ENCODE data around the gene AKR1B1.
A peak's percentile ranks its signal among the peaks of the same experiment; 100 is the strongest.

AKR1B1 gene

DNA sequence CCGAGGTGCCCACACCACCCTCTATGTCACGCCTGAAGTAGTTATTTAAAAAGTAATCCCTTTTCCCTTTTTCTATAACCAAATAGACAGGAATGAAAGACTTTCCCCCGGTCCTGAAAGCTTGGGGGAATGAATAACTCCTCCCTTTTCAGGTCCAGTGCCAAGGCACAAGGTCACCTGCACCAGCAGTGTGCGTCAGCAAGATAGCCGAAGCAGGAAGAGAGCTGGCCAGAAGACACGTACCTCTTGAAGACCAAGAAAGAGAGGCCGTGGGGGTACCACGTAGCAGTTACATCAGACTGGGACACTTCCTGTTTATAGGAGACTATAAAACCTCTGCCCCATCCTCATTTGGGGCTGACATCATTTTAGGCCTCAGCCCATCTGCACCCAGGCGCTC is 10.7 kb upstream of the AKR1B1 start:
- DNase-seq (ENCODE audit: low read depth in 3 of 3): no peak

DNA sequence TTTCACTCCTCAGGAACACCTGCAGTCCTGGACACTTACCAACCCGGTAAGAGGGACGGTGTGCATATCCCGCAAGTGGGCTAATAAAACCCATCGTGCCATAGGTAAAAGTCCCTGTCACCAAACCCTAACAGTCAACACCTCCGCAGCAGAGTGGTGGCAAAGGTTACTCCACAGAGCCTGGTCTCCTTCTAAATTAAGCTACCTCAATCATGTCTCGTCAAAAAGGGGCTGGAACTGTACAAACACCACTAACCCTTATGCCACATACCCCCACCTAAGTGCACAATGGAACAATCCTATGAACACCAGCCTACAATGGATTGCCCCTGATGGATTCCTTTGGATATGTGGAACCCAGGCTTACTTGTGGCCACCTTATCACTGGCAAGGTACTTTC is 9.6 kb upstream of the AKR1B1 start:
- no peak for DNase-seq (ENCODE audit: low read depth in 3 of 3)

DNA sequence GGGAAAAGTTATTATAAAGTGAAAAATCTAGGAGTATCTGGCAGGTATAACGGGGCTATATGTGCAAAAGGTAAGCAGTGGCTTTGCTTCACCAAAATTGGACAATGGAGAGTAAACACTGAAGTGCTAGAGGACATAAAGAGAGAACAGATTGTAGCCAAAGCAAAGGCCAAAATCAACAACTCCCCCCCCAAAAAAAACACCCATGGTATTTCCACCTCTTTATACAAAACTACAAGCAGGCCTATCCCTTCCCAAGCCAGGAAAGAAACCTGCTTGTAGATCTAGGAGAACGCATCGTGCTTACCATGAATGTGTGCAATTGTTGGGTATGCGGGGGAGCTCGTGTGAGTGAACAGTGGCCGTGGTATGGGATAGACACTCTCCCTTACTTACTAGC is 9.2 kb upstream of the AKR1B1 start:
- DNase-seq (ENCODE audit: low read depth in 3 of 3): no peak

DNA sequence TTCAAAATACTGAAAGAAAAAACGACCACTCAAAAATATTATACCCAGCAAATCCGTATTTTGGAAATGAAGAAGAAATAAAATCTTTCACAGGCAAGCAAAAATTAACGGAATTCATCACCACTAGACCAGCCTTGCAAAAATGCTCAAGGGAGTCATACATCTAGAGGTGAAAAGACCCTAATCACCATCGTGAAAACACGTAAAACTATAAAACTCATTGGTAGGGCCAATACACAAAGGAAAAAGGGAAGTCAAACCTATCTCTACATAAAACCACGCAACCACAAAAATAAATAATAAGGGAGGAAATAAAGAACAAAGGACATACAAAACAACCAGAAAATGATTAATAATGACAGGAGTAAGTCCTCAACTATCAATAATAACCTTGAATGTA is 6.6 kb upstream of the AKR1B1 start:
- no peak for DNase-seq (ENCODE audit: low read depth in 3 of 3)

DNA sequence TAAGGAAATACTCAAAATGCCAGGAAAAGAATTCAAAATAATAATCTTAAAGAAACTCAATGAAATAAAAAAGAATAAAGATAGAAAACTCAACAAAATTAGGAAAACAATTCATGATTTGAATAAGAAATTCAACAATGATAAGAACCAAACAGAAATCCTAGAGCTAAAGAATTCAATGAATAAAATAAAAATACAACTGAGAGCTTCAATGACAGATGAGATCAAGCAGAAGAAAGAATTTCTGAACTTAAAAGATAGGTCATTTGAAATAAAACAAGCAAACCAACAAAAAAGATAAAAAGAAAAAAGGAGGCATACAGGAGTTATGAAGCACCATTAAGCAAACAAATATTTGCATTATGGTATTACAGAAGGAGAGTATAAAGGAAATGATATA is 5.6 kb upstream of the AKR1B1 start:
- no peak for DNase-seq (ENCODE audit: low read depth in 3 of 3)

DNA sequence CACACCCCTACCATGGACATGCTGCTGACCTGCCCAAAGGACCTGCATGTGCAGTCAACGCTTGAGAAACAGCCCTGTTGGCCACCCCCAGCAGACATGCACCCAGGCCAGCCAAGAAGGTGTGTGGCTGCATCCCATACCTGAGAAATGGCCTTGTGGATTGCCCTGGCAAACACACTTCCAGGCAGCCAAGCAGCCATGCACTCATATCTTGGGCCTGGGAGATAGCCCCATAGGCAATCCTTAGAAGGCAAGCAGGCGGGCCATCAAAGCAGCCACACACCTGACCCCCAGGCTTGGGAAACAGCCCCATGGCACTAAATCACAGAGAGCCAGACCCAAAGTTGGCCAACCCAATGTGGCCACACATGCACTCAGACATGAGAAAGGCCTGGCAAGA is 4.9 kb upstream of the AKR1B1 start:
- DNase-seq (ENCODE audit: low read depth in 3 of 3): no peak

DNA sequence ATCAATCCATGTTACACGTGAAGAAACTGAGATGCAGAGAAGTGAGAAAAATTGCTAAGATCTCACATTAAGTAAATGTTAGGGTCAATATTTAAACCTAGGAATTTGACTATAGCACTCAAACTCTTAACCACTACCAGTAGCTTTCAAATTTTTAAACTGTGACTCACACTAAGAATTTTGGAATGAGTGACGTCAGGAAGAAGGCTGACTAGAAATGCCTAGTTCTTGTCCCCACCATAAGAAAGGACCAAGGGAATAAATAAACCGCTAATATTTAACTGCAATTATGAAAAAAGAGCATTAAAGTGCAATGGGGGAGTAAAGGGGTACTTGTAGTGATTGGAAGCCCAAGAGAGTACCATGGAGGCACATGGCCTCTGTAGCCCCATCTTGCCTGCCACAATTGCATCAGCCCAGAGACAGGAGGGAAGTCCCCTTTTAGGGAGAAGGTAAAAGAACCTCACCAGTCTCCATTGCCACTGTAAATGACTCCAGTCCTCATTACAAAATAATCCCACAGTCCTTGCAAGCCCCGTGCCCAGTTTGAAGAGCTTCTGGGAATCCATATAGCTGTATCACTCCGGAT is 3.5 kb upstream of the AKR1B1 start:
- DNase-seq (ENCODE audit: low read depth in 3 of 3): no peak

DNA sequence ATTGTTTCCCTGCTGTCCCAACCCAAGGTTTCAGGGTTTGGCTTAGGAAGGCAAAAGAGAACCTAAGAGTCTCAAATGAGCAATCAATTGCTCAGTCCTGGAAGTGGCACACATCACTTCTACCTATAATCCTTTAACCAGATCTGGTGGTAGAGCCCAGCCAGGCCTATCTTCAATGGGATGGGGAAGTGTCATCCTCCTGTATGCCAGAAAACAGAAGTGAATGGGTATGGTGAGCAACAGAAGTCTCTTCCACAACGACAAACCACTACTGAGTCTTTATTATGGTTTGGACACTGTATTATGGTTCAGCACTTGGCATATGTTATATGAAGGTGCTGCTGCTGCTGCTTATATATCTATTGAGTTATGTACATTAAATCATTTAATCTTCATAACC is 3.0 kb upstream of the AKR1B1 start:
- no peak for DNase-seq (ENCODE audit: low read depth in 3 of 3)

DNA sequence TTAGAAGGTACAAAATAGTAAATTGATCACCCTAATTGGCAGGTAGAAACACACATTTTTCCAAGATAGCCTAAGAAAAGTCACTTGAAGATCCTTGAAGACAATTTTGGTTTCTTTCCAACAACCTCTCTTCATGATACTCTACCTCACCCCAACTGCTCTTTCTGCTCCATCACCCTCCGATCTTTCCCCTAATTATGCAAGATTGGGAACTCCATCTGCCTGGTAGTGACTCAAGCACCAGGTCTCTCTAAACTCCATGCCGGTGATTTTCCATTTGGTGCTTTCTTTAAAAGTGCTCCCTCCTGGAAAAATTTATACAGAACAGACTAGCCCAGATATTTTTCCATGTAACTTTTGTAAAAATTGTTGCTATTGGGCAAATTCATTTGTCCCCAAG is 1.1 kb upstream of the AKR1B1 start:
- DNase-seq (ENCODE audit: low read depth in 3 of 3): no peak

DNA sequence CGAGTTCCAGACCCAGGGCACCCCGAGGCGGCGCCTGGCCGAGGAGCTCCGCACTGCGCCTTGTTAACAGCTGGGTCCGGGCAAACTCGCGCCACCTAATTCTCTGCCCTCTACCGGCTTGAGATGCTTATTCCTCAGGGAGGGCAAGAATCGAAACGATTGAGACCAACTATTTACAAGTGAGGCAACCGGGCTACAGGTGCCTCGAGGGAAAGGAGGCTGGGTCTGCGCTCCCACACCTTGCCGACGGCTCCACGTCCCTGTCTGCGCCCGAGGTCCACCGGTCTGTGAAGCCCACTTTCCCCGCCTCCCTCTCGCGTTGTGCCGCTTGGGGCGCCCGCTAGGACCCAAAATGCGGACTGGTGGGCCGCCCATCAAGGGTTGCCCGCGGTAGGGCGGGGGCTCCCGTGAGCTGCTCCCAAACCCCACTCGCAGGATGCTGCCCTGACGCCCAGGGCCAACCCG is 527 bp downstream of the AKR1B1 start:
- DNase-seq (ENCODE audit: low read depth in 3 of 3): peak; percentile 18 to 37 (median 26)

DNA sequence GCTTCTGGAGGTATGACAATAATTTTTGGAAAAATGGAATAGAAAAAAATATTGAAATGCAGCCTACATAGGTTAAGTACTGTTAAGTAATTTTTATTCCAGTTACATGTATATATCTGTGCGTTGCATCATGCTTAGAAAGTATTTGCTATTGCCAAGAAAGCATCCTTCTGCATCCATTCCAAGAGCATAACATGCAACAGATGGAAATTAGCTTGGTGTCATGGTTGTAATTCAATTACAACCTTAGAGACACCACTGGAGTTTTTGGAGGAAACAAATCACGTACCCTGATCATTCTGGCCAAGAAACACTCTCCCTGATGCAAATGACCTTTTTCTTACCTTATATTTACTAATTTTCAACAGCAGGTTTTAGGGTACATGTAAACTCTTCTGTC is 1.7 kb downstream of the AKR1B1 start:
- DNase-seq (ENCODE audit: low read depth in 3 of 3): no peak

DNA sequence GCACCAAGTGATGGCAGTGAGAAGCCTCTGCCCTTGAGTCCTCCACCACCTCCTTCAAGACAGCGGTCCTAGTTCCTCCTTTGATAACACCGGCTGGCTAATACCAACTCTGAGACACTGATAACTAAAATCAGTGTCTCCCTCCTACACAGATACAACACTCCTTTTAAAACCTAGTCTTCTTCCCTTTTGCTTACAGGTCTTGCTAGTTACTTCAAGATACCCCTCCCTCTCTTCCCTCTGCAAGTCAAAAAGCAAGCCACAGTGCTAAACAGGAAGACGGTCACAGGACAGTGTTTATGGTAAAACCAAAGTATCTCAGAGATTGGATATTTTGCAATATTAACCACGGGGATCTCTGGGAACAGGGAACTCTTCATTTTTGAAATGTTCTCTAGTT is 4.6 kb downstream of the AKR1B1 start:
- no peak for DNase-seq (ENCODE audit: low read depth in 3 of 3)

DNA sequence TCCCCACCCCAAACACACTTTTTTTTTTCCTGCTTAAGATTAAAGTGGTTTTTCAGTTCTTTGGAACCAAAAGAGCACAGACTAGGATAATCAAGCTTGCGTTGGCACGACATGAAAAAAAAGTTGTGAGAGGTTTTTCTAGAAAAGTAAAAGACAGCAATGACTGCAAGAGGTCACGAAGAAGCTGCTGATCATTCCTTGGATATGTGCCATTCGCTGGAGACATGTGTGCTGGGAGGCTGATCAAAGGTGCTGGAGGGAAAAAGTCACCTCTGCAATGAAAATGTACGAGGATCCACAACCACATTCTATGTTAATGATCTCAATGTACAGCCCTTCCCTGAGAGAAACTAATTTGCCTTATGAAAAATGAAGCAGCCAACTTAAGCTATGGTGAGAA is 5.4 kb downstream of the AKR1B1 start:
- no peak for DNase-seq (ENCODE audit: low read depth in 3 of 3)

DNA sequence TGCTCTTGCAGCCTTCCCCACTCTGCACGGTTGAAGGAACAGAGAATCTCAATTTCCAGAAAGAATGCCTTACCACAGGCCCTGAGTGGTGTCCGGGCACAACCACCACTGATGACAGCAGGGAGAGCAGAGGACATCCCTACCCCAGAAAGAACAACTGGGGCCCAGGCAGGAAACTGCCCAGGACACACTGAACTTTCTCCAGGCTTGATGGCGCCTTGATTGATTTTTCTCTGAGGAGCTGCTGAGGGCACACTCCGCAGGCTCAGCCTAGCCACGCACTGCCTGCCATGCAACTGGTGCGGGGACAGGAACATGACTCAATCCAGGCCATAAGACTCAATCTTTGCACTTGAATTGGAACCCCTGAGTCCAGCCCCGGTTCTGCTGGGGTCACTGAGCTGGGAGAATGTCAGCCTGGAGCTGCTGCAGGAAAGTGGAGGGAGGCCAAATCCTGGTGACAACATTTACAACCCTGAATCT is 5.9 kb downstream of the AKR1B1 start:
- DNase-seq (ENCODE audit: low read depth in 3 of 3): no peak

DNA sequence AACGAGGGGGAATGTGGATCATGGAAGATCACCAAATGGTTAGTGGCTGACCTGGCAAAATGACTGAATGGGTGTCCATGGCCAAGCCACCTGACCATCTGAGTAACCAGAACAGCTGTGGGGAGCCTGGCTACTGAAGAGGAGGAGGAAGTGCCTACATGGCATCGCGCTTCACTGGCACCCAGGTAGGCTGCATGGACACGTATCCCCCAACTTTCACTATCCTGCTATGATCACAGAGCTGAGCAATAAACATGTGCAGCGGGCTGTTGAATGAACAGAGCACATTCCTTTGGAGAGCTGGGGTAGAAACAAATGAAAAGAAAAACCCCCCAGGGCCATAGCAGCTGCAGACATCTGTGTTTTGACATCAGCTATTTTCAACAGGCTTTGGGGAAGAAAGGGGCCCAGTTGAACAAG is 6.5 kb downstream of the AKR1B1 start:
- no peak for DNase-seq (ENCODE audit: low read depth in 3 of 3)

DNA sequence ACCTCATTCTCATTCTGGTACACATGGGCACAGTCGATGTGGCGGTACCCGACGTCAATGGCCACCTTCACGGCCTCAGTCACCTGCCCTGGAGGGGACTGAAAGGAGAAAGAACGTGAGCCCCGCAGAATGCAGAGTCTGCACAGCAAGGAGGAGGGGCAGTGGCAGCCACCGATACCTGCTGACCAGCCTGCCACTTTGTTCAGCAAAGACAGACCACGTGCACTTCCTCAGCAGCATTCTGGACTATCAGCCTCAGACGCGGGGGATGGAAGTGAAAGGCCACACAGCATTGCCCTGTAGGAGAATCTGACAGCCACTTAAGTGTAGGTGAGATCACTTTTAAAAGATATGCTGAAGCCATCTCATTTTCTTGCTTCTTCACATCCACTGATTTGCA is 7.2 kb downstream of the AKR1B1 start:
- no peak for DNase-seq (ENCODE audit: low read depth in 3 of 3)

DNA sequence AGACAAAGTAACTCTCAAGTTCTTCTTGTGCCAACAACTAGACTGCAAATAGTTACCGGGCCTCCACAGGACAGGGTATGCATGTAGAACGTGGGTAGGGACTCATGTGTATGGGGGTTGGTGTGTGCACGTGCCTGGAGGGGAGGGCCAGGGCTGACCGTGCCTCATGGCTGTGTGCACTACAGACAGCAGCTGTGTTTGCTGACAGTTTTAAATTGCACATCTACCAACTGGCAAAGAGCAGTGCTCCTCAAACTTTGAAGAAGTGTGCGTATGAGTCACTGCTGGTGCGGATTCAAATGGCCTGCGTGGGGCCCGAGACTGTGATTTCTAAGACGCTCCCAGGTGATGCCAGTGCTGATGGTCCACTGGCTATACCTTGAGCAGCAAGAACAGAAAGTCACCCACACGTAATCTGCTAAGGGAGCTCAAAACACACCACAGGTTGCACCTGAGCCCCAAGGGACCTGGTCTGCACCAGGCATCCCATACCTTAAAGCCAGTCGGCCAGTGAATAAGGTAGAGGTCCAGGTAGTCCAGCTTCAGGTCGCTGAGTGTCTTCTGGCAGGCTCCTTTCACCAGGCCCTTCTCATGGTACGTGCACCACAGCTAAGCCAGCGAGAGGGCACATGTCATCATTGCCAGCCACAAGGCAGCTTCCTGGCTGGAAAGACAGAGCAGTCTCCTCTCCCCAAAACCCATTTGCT is 8.5 kb downstream of the AKR1B1 start:
- no peak for DNase-seq (ENCODE audit: low read depth in 3 of 3)

DNA sequence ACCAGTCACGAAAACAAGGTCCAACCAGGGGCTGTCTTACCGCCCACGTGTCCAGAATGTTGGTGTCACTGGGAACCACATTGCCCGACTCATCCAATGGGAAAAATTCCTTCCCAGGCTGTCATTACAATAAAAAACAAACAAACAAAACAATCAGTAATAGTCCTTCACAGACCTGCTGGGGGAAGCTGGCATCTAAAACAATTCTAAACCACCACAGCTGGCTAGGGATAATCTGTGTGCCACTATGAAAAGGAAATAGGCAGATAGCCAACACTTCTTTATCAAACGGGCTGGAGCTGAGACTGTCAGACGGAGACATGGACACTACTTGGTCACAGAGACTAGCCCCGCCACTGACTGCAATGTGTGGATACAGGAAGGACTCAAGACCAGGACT is 9.2 kb downstream of the AKR1B1 start:
- no peak for DNase-seq (ENCODE audit: low read depth in 3 of 3)

DNA sequence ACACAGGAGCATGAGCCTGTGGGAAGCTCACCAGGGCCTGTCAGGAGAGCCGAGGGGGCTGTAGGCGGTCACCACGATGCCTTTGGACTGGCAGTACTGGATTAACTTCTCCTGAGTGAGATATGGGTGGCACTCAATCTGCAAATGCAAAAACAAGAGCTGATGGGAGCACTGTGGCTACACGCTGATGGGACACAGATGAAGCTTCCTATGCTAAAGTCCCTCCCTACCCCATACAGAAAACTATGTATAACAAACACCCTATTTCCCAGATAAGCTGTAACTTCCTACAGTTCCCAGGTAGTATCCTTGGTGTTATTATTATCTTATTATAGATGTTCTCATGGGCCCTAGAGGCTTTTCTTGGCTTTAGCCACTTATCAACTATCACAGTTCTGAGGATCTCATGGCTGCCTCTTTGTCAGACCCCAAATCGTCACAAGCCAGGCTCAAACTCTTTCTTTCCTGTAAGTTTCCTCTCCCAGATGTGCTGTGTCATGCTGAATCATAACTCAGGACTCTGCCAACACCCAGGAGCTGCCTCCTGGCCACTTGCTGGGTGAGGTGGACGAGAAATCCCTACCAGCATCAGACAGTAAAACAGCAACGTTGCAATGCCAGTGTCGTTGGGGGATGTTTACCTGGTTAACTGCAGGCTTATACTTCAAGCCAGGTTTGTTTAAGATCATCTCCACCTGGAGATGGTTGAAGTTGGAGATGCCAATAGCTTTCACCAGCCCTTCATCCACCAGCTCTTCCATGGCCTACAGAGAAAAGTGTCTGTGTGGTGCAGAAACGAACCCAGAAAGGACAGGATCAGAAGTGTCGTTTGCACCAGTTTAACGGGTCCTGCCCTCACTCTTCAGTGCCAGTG is 10.3 kb downstream of the AKR1B1 start:
- DNase-seq (ENCODE audit: low read depth in 3 of 3): no peak

DNA sequence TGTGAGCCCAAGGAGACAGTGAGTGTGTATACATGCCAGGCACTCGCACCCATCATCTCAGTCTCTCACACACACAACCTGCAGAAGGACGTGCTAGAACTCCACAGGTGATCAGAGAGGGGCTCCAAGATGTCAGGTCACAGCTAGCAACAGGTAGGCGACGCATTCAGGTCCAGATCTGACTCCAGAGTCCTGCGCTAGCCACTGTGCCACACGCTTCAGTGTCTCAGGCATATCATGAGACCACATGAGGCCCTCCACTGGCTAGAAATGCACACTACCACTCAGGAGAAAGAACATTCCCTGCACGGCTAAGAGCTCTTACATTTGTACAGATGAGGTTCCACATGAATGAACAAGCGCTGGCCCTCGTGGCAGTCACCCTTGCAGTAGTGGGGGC is 11.5 kb downstream of the AKR1B1 start:
- DNase-seq (ENCODE audit: low read depth in 3 of 3): no peak

DNA sequence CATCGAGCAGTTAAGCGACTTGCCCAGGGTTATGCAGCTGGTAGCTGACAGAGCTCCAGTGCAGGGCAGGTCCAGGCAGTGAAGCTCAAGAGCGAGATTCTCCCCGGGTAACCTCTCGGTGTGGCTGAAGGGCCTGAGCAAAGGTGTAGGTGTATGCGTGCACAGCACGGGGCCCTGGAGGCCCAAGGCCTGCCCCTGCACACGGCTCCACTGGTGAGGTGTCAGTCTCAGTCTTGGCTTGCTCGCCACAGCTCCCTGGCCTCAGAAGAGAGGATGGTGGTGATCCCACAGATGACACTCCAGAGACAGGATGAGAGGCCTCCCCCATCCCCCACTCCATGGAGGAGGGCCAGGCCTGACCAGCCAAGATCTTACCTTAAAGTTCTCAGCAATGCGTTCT is 12.0 kb downstream of the AKR1B1 start:
- no peak for DNase-seq (ENCODE audit: low read depth in 3 of 3)

DNA sequence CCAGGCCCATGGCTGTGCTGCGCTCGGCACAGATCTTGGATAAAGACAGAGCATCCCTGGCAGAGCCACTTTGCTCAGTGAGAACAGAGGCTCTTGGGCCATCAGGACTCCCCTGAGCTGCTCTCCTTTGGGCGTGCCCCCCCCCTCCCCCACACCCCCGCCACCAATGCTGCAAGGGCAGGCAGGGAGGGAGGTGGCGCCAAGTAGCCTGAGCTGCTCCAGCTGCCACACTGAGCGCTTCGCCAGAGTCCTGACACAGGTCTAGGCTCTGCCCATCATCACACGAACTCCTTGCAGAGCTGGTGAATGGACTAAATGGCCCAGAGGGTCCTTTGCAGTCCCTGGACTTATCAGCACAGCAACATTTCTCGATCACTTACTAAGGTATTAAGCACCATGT is 12.5 kb downstream of the AKR1B1 start:
- no peak for DNase-seq (ENCODE audit: low read depth in 3 of 3)

DNA sequence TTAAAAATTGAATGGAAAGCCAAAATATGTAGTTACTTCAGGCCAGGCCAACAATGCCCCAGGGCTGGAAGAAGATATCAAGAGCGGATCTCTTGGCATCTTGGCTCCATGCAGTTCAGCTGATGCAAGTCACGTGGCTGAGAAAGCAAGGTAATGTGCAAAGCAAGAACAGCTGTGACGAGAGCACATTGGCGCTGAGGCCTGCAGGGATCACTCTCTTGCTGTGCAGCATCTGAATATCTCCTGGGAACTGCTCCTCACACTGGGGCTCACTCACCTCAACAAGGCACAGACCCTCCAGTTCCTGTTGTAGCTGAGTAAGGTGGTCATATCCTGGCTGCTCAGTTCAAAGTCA is 14.0 kb downstream of the AKR1B1 start:
- no peak for DNase-seq (ENCODE audit: low read depth in 3 of 3)
